H4 (cell line): Measurements from ENCODE around the gene XRCC4. TPM values are rescaled to one million over a fixed set of nuclear protein-coding genes. Genes with fewer than 3 reads are reported as not detected.
"Not testable (repeated sequence)": the region's sequence is repeated elsewhere in the genome, so short reads cannot be mapped to it uniquely, and the experiment has no call there.

Experiments used
- DNase-seq: peaks from one replicate; pipeline ENCODE4 v3.0.0-alpha.2; 2015; ENCODE audit warnings: low spot score
- total RNA-seq: library from RNA; depleted of rRNA; stranded (reverse); fragments of >200 nt; shearing (Covaris generic); gene quantifications from 2 replicates; pipeline ENCODE4 v1.2.3, GENCODE V29; 2014

XRCC4 gene
- total RNA-seq, 1 experiment from 2014 or later: 21.5 TPM

DNA sequence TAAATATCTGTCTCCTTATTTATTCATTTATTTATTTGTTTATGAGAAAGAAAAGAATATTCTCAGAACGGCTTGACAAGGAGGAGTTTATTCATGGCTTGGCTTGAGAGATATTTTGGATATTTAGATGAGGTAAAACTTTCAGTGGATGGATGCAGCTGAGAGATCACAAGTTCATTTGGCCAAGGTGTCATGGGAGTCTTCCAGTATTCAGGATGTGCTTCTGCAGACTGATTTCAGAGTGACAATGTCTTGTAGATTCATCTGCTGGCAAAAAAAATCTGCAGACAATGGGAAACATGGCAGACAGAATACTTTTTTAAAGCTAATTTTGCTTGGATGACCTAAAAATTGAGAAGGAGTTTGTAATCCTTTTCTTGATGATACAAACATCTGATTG lies 38.5 kb downstream of the XRCC4 start:
- no peak for DNase-seq

GRCh38 chr5:83118471-83118870 lies 41.1 kb downstream of the XRCC4 start:
- DNase-seq: no peak

DNA sequence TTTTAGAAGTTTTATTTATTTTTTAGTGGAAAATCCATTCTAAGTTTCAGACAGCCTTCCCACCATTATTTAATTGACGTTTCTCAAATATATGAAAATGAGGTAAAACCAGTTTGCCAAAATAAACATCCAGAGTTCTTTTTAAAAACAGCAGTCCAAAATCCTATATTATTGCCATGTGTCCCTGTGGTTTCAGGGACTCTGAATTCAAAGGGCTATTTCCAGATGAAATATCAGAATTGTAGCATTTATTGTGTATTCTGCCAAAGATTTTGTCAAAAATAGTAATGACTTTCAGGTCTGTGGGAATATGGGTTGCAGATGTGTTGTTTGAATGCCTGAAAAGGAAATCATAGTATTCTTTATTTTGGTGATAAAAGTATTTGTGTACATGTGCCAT lies 41.6 kb downstream of the XRCC4 start:
- DNase-seq: no peak

DNA sequence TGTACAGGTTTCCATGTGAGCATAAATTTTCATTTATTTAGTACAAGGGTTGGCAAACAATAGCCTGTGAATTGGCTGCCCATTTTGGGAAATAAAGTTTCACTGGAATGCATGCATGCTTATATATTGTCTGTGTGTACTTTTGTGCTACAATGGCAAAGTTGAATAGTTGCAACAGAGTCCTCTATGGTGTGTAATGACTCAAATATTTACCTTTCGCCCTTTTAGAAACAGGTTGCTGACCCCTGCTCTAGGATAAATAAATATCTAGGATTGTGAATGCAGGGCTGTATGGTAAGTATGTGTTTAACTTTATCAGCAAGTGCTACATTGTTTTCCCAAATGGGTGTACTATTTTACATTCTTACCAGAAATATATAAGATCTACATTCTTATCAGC lies 47.2 kb downstream of the XRCC4 start:
- DNase-seq: no peak

- no peak for DNase-seq
Measured at GRCh38 chr5:83125560-83125959, 48.2 kb downstream of the XRCC4 start.

DNA sequence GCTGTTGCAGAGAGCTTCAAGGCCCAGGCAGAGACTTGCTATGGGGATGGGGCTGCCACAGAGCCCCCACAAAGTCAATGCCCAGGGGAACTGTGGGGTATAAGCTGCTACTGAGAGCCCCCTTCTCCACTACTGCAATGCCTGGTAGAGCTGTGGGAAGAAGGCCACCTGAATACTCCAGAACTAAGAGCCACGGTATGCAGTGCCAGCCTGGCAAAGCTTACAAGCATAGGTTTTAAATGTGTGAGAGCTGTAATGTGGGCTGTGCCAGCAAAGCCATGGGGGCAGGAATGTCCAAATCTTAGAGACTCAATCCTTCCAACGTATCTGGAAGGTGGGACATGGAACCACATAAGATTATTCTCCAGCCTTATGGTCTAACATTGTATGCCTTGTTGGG lies 49.2 kb downstream of the XRCC4 start:
- DNase-seq: no peak

DNA sequence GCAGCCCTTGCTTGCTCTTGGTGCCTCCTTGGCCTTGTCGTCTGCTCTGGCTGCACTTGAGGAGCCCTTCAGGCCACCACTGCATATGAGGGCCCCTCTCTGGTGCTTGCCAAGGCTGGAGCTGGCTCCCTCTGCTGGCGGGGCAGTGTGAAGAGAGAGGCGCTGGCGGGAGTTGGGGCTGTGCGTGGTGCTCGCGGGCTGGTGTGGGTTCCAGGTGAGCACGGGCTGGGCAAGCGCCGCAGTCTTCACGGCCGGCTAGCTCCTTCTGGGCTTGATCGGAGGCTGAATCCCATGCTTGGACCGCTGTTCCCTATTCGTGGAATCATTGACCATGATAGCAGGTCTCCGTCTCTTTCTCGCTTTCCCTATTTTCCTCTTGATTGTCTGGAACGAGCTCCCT lies 56.5 kb downstream of the XRCC4 start:
- no peak for DNase-seq

- DNase-seq: no peak
Measured at GRCh38 chr5:83142526-83142925, 65.2 kb downstream of the XRCC4 start.

- no peak for DNase-seq
Measured at GRCh38 chr5:83145241-83145640, 67.9 kb downstream of the XRCC4 start.

DNA sequence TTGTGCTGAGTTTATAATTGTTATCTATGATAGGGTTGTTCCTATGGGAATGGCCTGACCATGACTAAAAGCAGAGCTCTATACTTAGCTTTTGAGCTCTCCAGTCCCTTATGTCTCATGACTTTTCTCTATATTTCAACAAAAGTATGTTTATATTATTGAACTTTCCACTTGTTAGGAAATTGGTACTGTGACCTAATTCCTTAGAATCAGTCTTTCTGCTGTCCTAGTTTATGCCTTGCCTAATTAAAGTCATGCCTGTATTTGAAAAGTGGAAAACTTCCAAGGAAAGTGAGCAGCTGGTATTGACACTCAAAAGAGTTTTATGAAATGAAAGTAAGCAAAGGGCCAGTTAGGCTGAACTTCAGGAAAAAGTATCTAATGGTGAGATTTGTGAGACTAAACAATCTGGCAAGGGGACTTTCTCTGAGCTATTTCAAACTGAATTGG lies 68.6 kb downstream of the XRCC4 start:
- peak; percentile 8 for DNase-seq

DNA sequence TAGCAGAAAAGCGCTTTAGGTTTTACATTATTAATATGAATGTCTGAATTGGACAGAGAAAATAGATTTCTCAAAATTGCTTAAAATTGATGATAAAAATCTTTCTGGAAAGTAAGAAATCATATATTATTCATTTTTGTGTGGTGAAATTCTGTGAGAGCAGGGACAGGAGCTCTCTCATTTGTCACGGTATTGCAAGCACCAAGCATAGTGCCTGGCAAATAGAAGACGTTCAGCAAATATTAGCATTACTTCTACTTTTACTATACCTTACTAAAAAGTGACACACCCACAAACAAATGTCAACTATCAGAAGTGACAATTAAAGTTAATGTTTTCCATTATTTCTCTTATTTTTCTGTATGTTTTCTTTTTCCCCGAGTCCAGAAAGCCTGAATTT lies 69.1 kb downstream of the XRCC4 start:
- DNase-seq: no peak

DNA sequence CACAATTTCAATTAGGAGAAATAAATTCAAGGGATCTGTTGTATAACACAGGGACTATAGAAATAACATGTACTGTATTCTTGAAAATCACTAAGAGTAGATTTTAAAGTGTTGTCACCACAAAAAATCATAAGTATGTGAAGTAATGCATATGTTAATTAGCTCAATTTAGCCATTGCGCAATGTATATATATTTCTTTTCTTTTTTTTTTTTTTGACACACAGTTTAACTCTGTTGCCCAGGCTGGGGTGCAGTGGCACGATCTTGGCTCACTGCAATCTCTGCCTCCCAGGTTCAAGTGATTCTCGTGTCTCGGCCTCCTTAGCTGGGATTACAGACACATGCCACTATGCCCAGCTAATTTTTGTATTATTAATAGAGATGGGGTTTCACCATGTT lies 70.2 kb downstream of the XRCC4 start:
- no peak for DNase-seq

- DNase-seq: no peak
Measured at GRCh38 chr5:83148370-83148769, 71.0 kb downstream of the XRCC4 start.

GRCh38 chr5:83149671-83150070 lies 72.3 kb downstream of the XRCC4 start:
- no peak for DNase-seq

DNA sequence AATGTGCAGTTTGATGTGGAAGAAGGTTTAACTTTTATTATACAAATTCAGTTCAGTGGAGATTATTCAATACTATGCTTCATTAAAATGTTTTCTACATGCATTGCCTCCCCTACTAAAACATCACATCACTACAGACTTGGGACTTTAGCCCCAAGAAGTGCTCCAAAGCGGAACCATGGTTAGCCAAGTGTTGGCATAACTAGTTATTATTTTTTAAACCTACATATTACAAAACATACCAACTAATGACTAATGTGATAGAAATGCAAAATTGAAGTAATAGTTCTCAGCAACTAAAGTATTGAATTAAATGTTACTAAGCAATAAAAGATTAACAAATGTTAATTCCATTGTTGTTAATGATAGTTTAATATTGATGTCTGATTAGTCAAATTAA lies 74.5 kb downstream of the XRCC4 start:
- no peak for DNase-seq

GRCh38 chr5:83152996-83153395 lies 75.6 kb downstream of the XRCC4 start:
- not testable (repeated sequence) for DNase-seq

DNA sequence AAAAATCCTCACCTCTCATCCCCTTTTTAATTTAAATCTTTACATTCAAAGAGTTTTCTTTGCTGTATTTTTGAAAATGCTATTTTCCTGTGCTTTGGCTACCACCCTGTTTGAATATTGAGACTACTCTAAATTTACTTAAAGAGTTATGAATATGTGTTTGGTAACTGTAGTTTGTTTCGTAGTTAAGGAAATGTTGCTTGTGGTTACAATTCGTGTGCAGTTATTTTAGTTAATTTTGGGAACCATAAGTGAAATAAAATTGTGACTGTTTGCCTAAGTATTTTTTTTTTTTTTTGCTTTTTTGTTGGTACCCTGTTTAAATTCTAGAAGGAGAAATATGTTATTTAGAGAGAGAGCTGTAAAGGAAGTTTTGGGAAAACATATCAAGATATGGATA lies 78.7 kb downstream of the XRCC4 start:
- DNase-seq: no peak

DNA sequence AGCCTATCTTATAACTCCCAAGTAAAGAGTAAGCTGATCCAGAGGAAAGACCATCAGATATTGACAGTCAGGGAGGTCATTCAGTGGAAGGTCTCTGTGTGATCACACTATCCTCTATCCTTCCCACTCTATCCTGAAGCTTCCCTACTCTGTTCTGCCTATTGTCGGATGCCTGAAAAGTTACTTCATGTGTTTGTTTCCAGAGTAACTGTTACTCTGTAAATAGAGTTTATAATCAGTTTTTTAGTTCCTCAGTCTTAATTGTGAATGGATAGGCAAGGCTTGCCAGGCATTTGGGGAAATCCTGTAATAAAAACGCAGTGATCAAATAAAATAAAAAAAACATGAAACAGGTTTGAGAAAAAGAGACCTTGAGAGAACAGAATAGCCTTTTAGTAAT lies 79.8 kb downstream of the XRCC4 start:
- no peak for DNase-seq

DNA sequence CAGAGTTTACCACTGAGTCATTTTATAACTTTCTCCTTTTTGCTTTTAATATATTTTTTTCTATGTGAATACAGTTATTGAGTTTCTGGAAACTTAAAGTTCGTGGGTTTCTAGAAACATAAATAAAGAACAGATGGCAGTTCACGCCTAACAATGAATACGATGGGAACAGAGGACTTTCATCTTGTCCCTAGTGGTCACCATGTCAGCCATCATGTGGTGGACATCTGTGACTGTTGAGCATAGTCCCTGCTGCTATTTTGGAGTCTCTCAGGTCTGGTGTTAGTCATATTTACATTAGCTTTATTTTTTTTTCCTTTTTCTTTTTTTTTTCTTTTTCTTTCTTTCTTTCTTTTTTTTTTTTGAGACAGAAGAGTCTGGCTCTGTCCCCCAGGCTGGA lies 85.3 kb downstream of the XRCC4 start:
- DNase-seq: no peak

GRCh38 chr5:83167538-83167937 lies 90.2 kb downstream of the XRCC4 start:
- no peak for DNase-seq

DNA sequence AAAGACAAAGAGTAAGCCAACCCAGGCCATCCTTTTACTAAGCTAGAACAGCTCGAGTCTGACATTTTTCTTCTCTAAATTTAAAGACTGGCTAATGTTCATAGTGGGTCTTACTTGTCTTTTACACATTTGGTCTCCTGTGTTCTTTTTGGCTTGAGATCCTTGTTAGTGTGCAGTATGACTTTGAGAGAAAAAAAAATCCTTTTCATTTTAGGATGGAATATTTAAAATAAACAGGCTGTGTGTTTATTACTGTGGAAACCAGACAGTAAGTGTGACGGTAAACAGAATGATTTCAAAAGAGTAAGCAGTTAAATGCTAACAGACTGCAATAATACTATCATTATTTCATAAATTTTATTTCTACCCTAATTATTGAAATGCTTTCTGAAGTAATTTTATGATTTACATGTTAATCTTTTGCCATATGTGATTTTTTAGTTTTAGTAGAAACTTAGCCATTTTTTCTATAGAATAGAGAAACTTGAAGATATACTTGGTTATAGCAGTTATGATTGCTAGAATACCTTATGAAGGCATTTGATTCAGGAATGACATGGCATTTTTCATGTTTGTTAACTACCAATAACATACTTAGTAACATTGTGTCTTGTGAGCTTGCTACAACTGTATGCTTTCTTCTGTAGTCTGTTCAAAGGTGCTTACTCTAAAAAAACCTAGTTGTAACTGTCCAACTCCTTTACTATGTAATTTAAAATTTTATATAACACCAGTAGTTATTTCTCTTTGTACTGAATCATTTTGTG lies 92.4 kb downstream of the XRCC4 start:
- DNase-seq: no peak

DNA sequence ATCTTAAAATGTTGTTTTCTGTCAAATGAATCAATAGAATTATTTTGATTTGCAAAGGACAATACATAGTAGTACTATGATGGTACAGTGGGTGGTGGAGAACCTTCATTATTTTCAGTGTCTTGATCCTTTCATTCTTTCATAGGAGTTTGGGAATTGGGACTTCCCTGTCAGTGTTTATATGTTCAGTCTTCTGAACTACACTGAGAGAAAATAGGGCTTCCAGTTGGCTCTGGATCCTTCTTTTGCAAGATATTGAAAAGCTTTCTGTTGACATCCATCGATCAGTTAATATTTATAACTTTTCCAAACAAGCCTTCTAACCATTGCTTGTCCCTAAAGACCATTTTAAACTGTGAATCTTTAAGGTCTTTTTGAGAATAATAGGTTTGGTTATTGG lies 94.7 kb downstream of the XRCC4 start:
- no peak for DNase-seq

DNA sequence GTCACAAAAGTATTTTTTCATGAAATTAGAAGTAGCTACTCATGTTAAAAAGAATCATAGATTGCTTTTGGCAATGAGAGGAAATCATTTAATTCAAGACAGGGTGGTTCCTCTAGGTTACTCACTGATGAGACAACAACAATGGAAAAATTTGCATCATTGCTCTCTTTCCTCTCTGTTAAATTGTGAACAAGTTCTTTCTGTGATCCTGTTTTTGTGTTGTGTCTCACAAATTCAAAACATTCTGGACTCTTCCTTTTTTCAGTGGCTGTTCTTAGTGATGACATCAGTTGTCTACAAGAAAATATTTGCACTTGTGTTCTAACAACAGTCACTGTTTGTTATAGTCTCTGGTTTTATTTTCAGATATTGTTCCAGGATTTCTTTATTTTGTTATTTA lies 95.3 kb downstream of the XRCC4 start:
- no peak for DNase-seq

DNA sequence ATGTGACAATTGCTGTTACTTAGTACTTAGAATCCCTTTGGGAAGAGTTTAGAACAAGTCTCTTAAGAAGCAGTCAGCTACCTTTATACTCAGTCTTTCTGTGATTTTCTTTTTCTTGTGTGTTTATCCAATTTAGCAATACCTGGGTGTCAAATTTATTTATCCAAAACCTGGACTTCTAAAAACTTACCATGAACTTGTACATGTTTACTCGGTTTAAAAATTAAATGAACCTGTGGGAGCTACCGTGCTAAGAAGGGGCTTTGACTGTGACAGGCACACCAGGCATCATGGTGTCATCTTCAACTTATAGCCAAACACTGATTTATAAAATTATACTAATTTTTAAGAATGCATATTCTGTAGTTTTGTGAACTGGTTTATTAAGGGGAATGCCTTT lies 96.5 kb downstream of the XRCC4 start:
- no peak for DNase-seq
